ENCODE results near the gene CACNA1A. TPM values are rescaled to one million over a fixed set of nuclear protein-coding genes. Genes with fewer than 3 reads are reported as not detected.

Gene CACNA1A
- total RNA-seq, 2 experiments from 2014 or later = 0.19 to 0.78 TPM

- no peak for TF ChIP-seq CTCF (conservative IDR thresholded peaks at IDR 0.05; ENCODE audit: low read length)
- TF ChIP-seq EZH2phosphoT487 (IDR thresholded peaks at IDR 0.05; ENCODE audit: borderline replicate concordance, low read depth, low read length) = no peak
- no peaks in the 10 kb centered on the region for H3K9me2 ChIP-seq (ENCODE audit: insufficient read depth, low read length)
- peak; percentile 54 for DNase-seq (ENCODE audit: low spot score)
- no TSS peak for BruUV-seq (replicated peaks)
- H3K79me2 ChIP-seq (ENCODE audit: insufficient read depth, low read depth, low read length) = no peaks in the 10 kb centered on the region
- peak overlapping the region; percentile 54 for H3K4me2 ChIP-seq (ENCODE audit: low read length)
- H3K9me3 ChIP-seq (ENCODE audit: low read length) = no peaks in the 10 kb centered on the region
- ChIA-PET CTCF (ENCODE audit: unreplicated experiment) (no interaction called here), POLR2A (no interaction called here)
- H2AFZ ChIP-seq (ENCODE audit: low read length) = peak overlapping the region; percentile 41; the same call in 1 of the 2 replicates
- H3K4me3 ChIP-seq (ENCODE audit: low read depth, low read length, poor library complexity, severe bottlenecking) = no peak overlapping the region
- no peaks in the 10 kb centered on the region for H4K20me1 ChIP-seq (ENCODE audit: insufficient read depth, low read length)
- H3K27ac ChIP-seq (ENCODE audit: low read depth, low read length, poor library complexity, severe bottlenecking) = no peak overlapping the region
- H3K36me3 ChIP-seq (ENCODE audit: insufficient read depth, low read length) = no peaks in the 10 kb centered on the region
- no peaks in the 10 kb centered on the region for H3K4me1 ChIP-seq (ENCODE audit: insufficient read depth, low read length, poor library complexity, severe bottlenecking)
- intact Hi-C loops (cut with micrococcal nuclease; ENCODE audit: unreplicated experiment) = no loop called here
Measured at GRCh38 chr19:13396250-13397080, 109.8 kb downstream of the CACNA1A start.

- H3K4me3 ChIP-seq (ENCODE audit: low read depth, low read length, poor library complexity, severe bottlenecking) = no peak overlapping the region
- no peak for TF ChIP-seq EZH2phosphoT487 (IDR thresholded peaks at IDR 0.05; ENCODE audit: borderline replicate concordance, low read depth, low read length)
- no peak for TF ChIP-seq CTCF (conservative IDR thresholded peaks at IDR 0.05; ENCODE audit: low read length)
- H3K36me3 ChIP-seq (ENCODE audit: insufficient read depth, low read length) = no peaks in the 10 kb centered on the region
- no peak for DNase-seq (ENCODE audit: low spot score)
- no peak overlapping the region for H2AFZ ChIP-seq (ENCODE audit: low read length)
- H3K9me3 ChIP-seq (ENCODE audit: low read length) = no peaks in the 10 kb centered on the region
- intact Hi-C loops (cut with micrococcal nuclease; ENCODE audit: unreplicated experiment) = no loop called here
- CTCF ChIA-PET (ENCODE audit: unreplicated experiment) = no interaction called here
- POLR2A ChIA-PET = no interaction called here
- no peaks in the 10 kb centered on the region for H3K4me1 ChIP-seq (ENCODE audit: insufficient read depth, low read length, poor library complexity, severe bottlenecking)
- H3K27ac ChIP-seq (ENCODE audit: low read depth, low read length, poor library complexity, severe bottlenecking) = no peak overlapping the region
- H3K4me2 ChIP-seq (ENCODE audit: low read length) = no peak overlapping the region
- BruUV-seq (replicated peaks) = no TSS peak
- no peaks in the 10 kb centered on the region for H3K79me2 ChIP-seq (ENCODE audit: insufficient read depth, low read depth, low read length)
- no peaks in the 10 kb centered on the region for H3K9me2 ChIP-seq (ENCODE audit: insufficient read depth, low read length)
- H4K20me1 ChIP-seq (ENCODE audit: insufficient read depth, low read length) = no peaks in the 10 kb centered on the region
Measured at GRCh38 chr19:13382633-13382938, 123.7 kb downstream of the CACNA1A start.

- POLR2A ChIA-PET = no interaction called here
- Histone ChIP-seq H3K4me2 (ENCODE audit: low read length) (no peak overlapping the region), H3K9me2 (ENCODE audit: insufficient read depth, low read length) (no peaks in the 10 kb centered on the region), H3K9me3 (ENCODE audit: low read length) (no peaks in the 10 kb centered on the region), H3K36me3 (ENCODE audit: insufficient read depth, low read length) (no peaks in the 10 kb centered on the region), H3K79me2 (ENCODE audit: insufficient read depth, low read depth, low read length) (no peaks in the 10 kb centered on the region), H3K27ac (ENCODE audit: low read depth, low read length, poor library complexity, severe bottlenecking) (no peak overlapping the region), H2AFZ (ENCODE audit: low read length) (no peak overlapping the region), H4K20me1 (ENCODE audit: insufficient read depth, low read length) (no peaks in the 10 kb centered on the region), H3K4me1 (ENCODE audit: insufficient read depth, low read length, poor library complexity, severe bottlenecking) (no peaks in the 10 kb centered on the region), H3K4me3 (ENCODE audit: low read depth, low read length, poor library complexity, severe bottlenecking) (no peak overlapping the region)
- BruUV-seq (replicated peaks) = no TSS peak
- no peak for DNase-seq (ENCODE audit: low spot score)
- CTCF ChIA-PET (ENCODE audit: unreplicated experiment) = no interaction called here
- TF ChIP-seq EZH2phosphoT487 (IDR thresholded peaks at IDR 0.05; ENCODE audit: borderline replicate concordance, low read depth, low read length) (no peak), CTCF (conservative IDR thresholded peaks at IDR 0.05; ENCODE audit: low read length) (no peak)
- intact Hi-C loops (cut with micrococcal nuclease; ENCODE audit: unreplicated experiment) = no loop called here
Measured at GRCh38 chr19:13381827-13382632, 124.2 kb downstream of the CACNA1A start.
